IPS DF 6.9 (cell line): Measurements from ENCODE around the gene VPS11.
A peak's percentile ranks its signal among the peaks of the same experiment; 100 is the strongest.
"Not testable (repeated sequence)": the region's sequence is repeated elsewhere in the genome, so short reads cannot be mapped to it uniquely, and the experiment has no call there.

ENCODE experiments used
- DNase-seq: peaks from one replicate; pipeline ENCODE4 v3.0.0-alpha.2; 2013; ENCODE audit warnings: low read depth, low spot score
- H3K27ac ChIP-seq: one replicate; pipeline ENCODE4 v1.5.1; 2013; ENCODE audit warnings: low read length, control low read depth
- H3K27me3 ChIP-seq: 2 replicates; pipeline ENCODE4 v1.6.1; 2013; ENCODE audit warnings: mild to moderate bottlenecking, low read length; ENCODE audit not compliant: control insufficient read depth, insufficient read depth
- H3K36me3 ChIP-seq: 2 replicates; pipeline ENCODE4 v1.6.1; 2013; ENCODE audit warnings: low read length; ENCODE audit not compliant: control insufficient read depth, insufficient read depth
- H3K4me1 ChIP-seq: 2 replicates; pipeline ENCODE4 v1.6.1; 2013; ENCODE audit warnings: low read length; ENCODE audit not compliant: control insufficient read depth, insufficient read depth
- H3K4me3 ChIP-seq: 2 replicates; pipeline ENCODE4 v1.5.1; 2013; ENCODE audit warnings: mild to moderate bottlenecking, low read length
- H3K9me3 ChIP-seq: 2 replicates; pipeline ENCODE4 v1.6.1; 2013; ENCODE audit warnings: low read length, inconsistent platforms; ENCODE audit not compliant: control insufficient read depth, insufficient read depth
- WGBS: extraction: QIAGEN DNeasy Blood & Tissue Kit; methylation state at CpG from one replicate; pipeline ENCODE4 v1.1.7; 2013; ENCODE audit warnings: mixed read lengths, missing lambda C conversion rate; ENCODE audit not compliant: insufficient read length, insufficient coverage; 5-methylcytosine and 5-hydroxymethylcytosine counted together

The VPS11 gene

DNA sequence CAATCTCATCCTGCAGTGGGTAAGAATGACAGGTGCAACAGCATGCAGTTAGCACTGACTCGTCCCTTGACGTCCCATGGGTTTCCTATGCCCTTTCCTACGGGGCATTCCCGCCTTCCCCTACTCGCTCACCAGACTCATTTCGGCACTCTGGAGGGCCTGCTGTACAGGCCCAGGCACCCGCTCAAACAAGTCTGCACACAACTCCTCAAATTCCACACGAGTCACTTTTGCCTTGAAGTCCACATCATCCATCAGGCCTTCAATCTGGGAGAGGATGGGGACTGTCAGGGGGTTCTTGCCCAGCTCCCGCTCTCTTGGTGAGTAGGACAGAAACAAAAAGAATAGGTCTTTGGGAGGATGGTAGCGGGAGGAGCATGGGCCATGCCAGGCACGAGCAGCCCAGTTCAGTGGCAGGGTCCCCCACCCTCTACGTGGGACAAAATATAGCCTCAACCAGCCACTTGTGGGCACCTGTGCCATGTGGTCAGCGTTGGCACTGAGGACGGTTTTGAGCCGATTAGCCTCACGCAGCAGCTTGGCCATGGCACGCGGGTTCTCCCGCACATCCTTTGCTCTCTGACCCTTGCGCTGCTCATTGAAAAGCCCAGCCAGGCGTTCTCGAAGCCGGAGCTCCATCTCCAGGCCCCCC, 15.3 kb upstream of the VPS11 start:
- H3K4me1 ChIP-seq, result no peaks in the 10 kb centered on the region
- H3K27me3 ChIP-seq, result no peaks in the 10 kb centered on the region
- H3K4me3 ChIP-seq, result no peak overlapping the region
- DNase-seq, result no peak
- no peak overlapping the region for H3K27ac ChIP-seq
- no peaks in the 10 kb centered on the region for H3K9me3 ChIP-seq
- peaks cover 62% of the 10 kb centered on the region for H3K36me3 ChIP-seq
- no CpG with 5 or more reads among the region's 23 CpGs for WGBS

DNA sequence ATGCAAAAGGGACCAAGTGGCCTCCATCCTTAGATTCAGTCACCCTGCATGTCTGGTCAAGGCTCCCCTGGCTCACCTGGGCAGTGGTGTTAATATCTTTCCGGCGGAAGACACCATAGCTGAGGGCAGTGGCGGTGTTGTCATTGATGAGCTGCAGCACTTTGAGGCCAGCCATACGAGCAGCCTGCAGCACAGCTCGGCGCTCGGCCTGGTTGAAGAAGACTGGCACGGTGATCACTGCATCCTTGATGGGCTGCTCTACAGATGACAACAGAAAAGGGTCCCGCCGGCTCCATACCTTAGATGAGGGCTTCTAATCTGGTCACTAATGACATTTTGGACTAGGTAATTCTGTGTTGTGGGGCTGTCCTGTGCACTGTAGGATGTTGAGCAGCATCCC, 13.2 kb upstream of the VPS11 start:
- no peak overlapping the region for H3K4me3 ChIP-seq
- no peak overlapping the region for H3K27ac ChIP-seq
- peaks cover 40% of the 10 kb centered on the region for H3K36me3 ChIP-seq
- no CpG with 5 or more reads among the region's 10 CpGs for WGBS
- H3K9me3 ChIP-seq, result no peaks in the 10 kb centered on the region
- no peaks in the 10 kb centered on the region for H3K27me3 ChIP-seq
- peaks cover 3% of the 10 kb centered on the region; the same call in 1 of the 2 replicates for H3K4me1 ChIP-seq
- DNase-seq, result no peak

DNA sequence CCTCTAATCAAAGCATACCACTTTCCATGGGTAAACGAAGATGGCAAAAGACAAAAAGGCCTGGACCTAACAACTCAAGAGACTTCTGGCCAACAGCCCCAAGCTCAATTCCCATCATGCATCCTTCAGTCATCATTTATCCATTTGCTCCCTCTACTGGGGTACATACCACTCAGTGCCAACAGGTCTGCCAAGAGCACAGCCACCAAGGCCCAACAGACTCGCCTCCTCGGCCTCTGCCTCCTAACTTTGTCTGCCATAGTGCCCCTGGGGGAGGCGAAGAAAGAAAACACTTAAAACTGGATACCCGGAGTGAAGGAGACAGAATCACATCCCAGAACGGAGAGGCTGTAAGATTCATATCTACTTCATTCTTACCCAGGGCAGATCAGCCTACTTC, 11.7 kb upstream of the VPS11 start:
- Histone ChIP-seq H3K4me3 (peak overlapping the region; percentile 95; the same call in 1 of the 2 replicates), H3K36me3 (peaks cover 35% of the 10 kb centered on the region), H3K27ac (no peak overlapping the region), H3K4me1 (peaks cover 3% of the 10 kb centered on the region; the same call in 1 of the 2 replicates), H3K27me3 (no peaks in the 10 kb centered on the region), H3K9me3 (no peaks in the 10 kb centered on the region)
- no peak for DNase-seq
- no CpG with 5 or more reads among the region's 6 CpGs for WGBS

DNA sequence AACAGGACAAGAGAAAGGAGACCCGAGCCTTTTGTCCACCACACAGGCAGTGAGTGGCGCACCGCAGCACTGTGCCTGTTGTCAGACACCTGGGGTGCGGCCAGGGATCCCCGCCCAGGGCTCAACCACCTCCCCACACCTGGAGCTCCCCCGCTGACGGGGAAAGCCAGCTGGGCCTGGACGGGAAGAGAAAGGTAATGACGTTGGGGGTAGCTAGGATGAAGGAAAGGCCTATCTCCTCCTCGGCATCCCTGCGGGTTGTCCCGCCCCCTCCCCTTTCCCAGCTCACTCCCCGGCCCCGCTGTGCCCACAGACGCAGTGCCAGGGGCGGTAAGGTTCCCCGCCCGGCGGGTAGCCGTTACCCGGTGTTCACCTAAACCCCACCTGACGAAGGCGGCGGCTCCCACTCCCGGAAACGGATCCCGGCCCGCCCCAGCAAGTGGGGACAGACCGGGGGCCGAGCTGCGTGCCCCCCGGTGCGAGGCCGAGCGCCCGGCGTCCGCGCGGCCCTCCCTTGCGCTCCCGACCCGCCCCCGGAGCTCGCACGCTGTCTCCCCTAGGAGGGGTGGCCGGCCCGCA, 11.1 kb upstream of the VPS11 start:
- peaks cover 3% of the 10 kb centered on the region; the same call in 1 of the 2 replicates for H3K4me1 ChIP-seq
- no peak for DNase-seq
- H3K36me3 ChIP-seq, result peaks cover 29% of the 10 kb centered on the region
- H3K27ac ChIP-seq, result no peak overlapping the region
- WGBS, result no CpG with 5 or more reads among the region's 48 CpGs
- no peaks in the 10 kb centered on the region for H3K9me3 ChIP-seq
- peak overlapping the region; percentile 95 for H3K4me3 ChIP-seq
- H3K27me3 ChIP-seq, result no peaks in the 10 kb centered on the region

DNA sequence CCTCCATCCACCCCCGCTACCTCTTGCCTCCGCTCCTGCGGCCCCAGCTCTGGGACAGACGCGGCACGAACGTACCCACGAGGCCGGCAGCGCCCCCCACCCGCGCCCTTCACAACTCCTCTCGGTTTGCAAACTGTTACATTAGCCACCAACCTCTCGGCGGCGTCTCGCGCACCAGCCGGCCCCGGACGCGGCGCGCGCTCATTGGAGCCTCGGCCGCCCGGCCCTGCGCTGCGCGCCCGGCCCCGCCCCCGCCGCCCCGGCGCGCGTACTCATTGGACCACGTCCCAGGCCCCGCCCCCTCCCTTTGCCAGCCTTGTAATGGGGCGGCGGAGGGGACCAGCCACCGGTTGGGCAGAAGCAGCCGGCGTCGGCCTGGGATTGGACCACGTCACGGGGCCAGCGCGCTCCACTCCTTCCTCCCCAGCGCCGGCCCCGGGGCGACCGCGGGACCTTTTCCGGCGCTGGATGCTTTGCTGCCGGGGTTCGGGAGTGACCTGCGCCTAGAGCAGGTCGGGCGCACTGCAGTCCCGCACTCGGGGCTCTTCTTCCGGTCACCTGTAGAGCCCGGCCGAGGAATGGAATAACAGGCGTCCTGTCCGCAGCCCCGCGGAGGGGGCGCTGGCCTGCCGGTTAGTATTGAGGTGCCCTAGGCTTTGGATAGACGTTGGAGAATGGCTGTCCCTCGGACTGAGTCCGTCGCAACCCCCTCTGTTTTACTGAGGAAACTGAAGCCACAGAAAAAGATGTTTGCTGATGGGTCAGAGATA, 10.4 kb upstream of the VPS11 start, which contains the start of gene HYOU1:
Gene HYOU1 (minus strand): TSS at position 206 of the 770 bp plus-strand sequence. CDS start 1,045 bp downstream, outside the sequence.
- peaks cover 3% of the 10 kb centered on the region; the same call in 1 of the 2 replicates for H3K4me1 ChIP-seq
- peaks cover 22% of the 10 kb centered on the region for H3K36me3 ChIP-seq
- DNase-seq, result peak; percentile 82
- WGBS, result no CpG with 5 or more reads among the region's 79 CpGs
- no peaks in the 10 kb centered on the region for H3K27me3 ChIP-seq
- no peaks in the 10 kb centered on the region for H3K9me3 ChIP-seq
- peak within 1 kb of the TSS; percentile 58 for H3K27ac ChIP-seq
- H3K4me3 ChIP-seq, result peak within 1 kb of the TSS; percentile 95

DNA sequence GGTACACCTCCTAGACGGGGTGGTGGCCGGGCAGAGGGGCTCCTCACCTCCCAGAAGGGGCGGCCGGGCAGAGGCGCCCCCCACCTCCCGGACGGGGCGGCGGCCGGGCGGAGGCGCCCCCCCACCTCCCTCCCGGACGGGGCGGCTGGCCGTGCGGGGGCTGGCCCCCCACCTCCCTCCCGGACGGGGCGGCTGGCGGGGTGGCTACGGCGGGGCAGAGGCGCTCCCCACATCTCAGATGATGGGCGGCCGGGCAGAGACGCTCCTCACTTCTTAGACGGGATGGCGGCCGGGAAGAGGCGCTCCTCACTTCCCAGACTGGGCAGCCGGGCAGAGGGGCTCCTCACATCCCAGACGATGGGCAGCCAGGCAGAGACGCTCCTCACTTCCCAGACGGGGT, 8.5 kb upstream of the VPS11 start:
- H3K4me3 ChIP-seq, result not testable (repeated sequence)

DNA sequence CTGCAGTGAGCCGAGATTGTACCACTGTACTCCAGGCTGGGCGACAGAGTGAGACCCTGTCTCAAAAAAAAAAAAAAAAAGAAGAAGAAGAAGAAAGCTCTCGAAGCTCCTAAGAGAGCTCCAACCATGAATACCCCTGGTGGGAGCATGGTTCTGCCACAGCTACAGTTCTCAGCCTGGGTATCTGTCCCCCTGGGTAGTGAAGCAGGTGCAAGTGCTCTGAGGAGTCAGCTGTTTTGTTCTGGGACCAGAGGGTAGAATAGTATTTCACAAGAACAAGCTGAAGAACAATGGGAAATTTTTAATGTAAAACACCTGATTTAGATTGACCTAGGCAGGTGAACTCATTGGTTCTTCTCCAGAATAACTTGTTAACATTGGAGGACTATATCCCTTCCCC, 6.4 kb upstream of the VPS11 start:
- no peaks in the 10 kb centered on the region for H3K36me3 ChIP-seq
- no peak overlapping the region for H3K4me3 ChIP-seq
- H3K27me3 ChIP-seq, result no peaks in the 10 kb centered on the region
- peaks cover 3% of the 10 kb centered on the region; the same call in 1 of the 2 replicates for H3K4me1 ChIP-seq
- H3K27ac ChIP-seq, result no peak overlapping the region
- no peak for DNase-seq
- no CpG with 5 or more reads among the region's 3 CpGs for WGBS
- H3K9me3 ChIP-seq, result no peaks in the 10 kb centered on the region

More for the DNA sequence above, 8.5 kb upstream of the VPS11 start:
- DNase-seq, H3K27ac ChIP-seq, H3K9me3 ChIP-seq, H3K36me3 ChIP-seq, H3K27me3 ChIP-seq, H3K4me1 ChIP-seq: not testable (repeated sequence)
- WGBS, result no CpG with 5 or more reads among the region's 35 CpGs

DNA sequence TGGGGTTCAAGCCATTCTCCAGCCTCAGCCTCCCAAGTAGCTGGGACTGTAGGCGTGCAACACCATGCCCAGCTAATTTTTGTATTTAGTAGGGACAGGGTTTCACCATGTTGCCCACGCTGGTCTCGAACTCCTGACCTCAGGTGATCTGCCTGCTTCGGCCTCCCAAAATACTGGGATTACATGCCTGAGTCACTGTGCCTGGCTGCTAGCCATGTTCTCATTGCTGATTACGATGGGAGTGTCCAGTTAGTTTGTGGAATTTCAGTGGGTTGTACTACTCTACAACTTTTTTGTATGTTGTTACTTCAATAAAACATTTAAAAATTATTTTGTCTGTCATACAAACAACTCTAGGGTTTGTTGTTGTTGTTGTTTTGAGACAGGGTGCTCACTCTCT, 4.8 kb upstream of the VPS11 start:
- Histone ChIP-seq H3K9me3 (no peaks in the 10 kb centered on the region), H3K4me3 (no peak overlapping the region), H3K27me3 (no peaks in the 10 kb centered on the region), H3K36me3 (no peaks in the 10 kb centered on the region), H3K4me1 (peaks cover 3% of the 10 kb centered on the region; the same call in 1 of the 2 replicates), H3K27ac (no peak overlapping the region)
- no CpG with 5 or more reads among the region's 5 CpGs for WGBS
- DNase-seq, result no peak

DNA sequence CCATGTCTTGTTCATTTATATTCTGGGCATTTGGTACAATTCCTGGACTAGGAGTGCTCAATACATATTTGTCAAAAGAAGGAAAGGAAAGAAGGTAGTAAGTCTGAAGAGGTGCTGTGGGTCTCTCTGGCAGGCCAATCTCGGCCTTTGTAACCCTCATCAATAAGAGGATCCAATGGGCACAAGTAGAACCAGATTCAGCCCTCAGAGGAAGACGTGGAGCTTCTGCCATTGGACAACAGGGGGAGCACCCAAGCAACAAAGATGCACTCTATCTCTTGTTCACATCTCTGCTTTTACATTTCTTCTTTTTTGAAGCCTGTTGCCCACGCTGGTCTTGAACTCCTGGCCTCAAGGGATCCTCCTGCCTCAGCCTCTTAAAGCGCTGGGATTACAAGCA, 2.2 kb upstream of the VPS11 start:
- Histone ChIP-seq H3K36me3 (peaks cover 2% of the 10 kb centered on the region; the same call in 1 of the 2 replicates), H3K27ac (no peak overlapping the region), H3K27me3 (no peaks in the 10 kb centered on the region), H3K4me3 (no peak overlapping the region), H3K4me1 (no peaks in the 10 kb centered on the region), H3K9me3 (no peaks in the 10 kb centered on the region)
- WGBS, result no CpG with 5 or more reads among the region's 4 CpGs
- DNase-seq, result no peak

DNA sequence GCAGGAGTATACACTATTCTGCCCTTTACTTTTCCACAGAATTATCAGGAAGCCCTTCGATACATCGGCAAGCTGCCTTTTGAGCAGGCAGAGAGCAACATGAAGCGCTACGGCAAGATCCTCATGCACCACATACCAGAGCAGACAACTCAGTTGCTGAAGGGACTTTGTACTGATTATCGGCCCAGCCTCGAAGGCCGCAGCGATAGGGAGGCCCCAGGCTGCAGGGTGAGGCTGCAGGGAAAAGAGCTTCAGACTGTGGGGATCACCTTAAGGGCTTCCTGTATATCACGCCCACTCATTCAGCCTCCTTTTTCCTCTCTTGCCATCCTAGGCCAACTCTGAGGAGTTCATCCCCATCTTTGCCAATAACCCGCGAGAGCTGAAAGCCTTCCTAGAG, 10.2 kb downstream of the VPS11 start:
- Histone ChIP-seq H3K9me3 (no peaks in the 10 kb centered on the region), H3K4me3 (no peak overlapping the region), H3K4me1 (no peaks in the 10 kb centered on the region), H3K36me3 (peaks cover 40% of the 10 kb centered on the region), H3K27ac (no peak overlapping the region), H3K27me3 (no peaks in the 10 kb centered on the region)
- WGBS, result no CpG with 5 or more reads among the region's 11 CpGs
- no peak for DNase-seq
